H1 (cell line): ENCODE data around the gene AMOTL2. TPM values are rescaled to one million over a fixed set of nuclear protein-coding genes. Genes with fewer than 3 reads are reported as not detected.

Source experiments
- CTCF ChIA-PET: fragments of 300-600 bp; sonication (Branson Sonifier 250); formaldehyde crosslinking; loops from one replicate; lab custom pipeline; 2021; ENCODE audit not compliant: partially characterized antibody; lab: Charles Lee
- POLR2A ChIA-PET: fragments of 300-600 bp; sonication (Branson Sonifier 250); formaldehyde crosslinking; loops from one replicate; lab custom pipeline; 2021; ENCODE audit warnings: inconsistent platforms; ENCODE audit not compliant: partially characterized antibody; lab: Charles Lee
- DNase-seq, 2 experiments: peaks; one replicate each; pipeline versions ENCODE4 v3.0.0 to v3.0.0-alpha.2; 2010 to 2022; ENCODE audit warnings: low spot score in 2 of 2, low read depth in 1 of 2, mixed read lengths in 1 of 2
- FAIRE-seq: peaks from 2 replicates; lab custom pipeline; 2011; peaks lifted over from hg19 to GRCh38; lab: Jason Lieb, UNC
- H2AFZ ChIP-seq: 2 replicates; pipeline ENCODE4 v1.8.1; 2012; ENCODE audit warnings: low read length, inconsistent platforms
- H2AK5ac ChIP-seq: 2 replicates; pipeline ENCODE4 v1.6.1; 2013; ENCODE audit warnings: low read depth, low read length
- H2BK120ac ChIP-seq: replicated peaks from 2 replicates; pipeline ENCODE3; 2013; ENCODE audit warnings: low read depth, low read length, inconsistent platforms
- H2BK12ac ChIP-seq: 2 replicates; pipeline ENCODE4 v1.6.1; 2013; ENCODE audit warnings: low read depth, low read length
- H2BK15ac ChIP-seq: 2 replicates; pipeline ENCODE4 v1.6.1; 2013; ENCODE audit warnings: low read length
- H2BK20ac ChIP-seq: 2 replicates; pipeline ENCODE4 v1.6.1; 2013; ENCODE audit warnings: low read length
- H2BK5ac ChIP-seq: 2 replicates; pipeline ENCODE4 v1.6.1; 2013; ENCODE audit warnings: low read depth, low read length
- H3K14ac ChIP-seq: 2 replicates; pipeline ENCODE4 v1.6.1; 2013; ENCODE audit warnings: inconsistent platforms; ENCODE audit not compliant: insufficient read length
- H3K18ac ChIP-seq: 2 replicates; pipeline ENCODE4 v1.6.1; 2013; ENCODE audit warnings: low read length; ENCODE audit errors: extremely low read depth
- H3K23ac ChIP-seq: 2 replicates; pipeline ENCODE4 v1.6.1; 2013; ENCODE audit warnings: inconsistent platforms; ENCODE audit not compliant: insufficient read length
- H3K23me2 ChIP-seq: 2 replicates; pipeline ENCODE4 v1.6.1; 2013; ENCODE audit warnings: low read depth, low read length
- H3K27ac ChIP-seq: 2 replicates; pipeline ENCODE4 v1.6.1; 2011; ENCODE audit warnings: low read depth, low read length, inconsistent platforms
- H3K27me3 ChIP-seq, 4 experiments: replicated peaks in 1 of 4; 1 replicate in 1 of 4; 2 replicates in 3 of 4; pipeline versions ENCODE4 v1.6.1 to v1.8.1; 2011 to 2013; ENCODE audit warnings: low read length in 3 of 4, mild to moderate bottlenecking in 3 of 4, inconsistent platforms in 2 of 4, mixed read lengths in 2 of 4, moderate library complexity in 1 of 4; ENCODE audit not compliant: control insufficient read depth in 3 of 4, insufficient read depth in 3 of 4; ENCODE audit errors: extremely low read depth in 1 of 4
- H3K36me3 ChIP-seq, 4 experiments: 2 replicates each; pipeline versions ENCODE4 v1.6.1 to v1.8.1; 2011 to 2013; ENCODE audit warnings: mild to moderate bottlenecking in 4 of 4, low read length in 3 of 4, moderate library complexity in 2 of 4, control low read depth in 1 of 4, inconsistent platforms in 1 of 4; ENCODE audit not compliant: insufficient read depth in 4 of 4, control insufficient read depth in 2 of 4
- H3K4ac ChIP-seq: replicated peaks from 2 replicates; pipeline ENCODE3; 2013; ENCODE audit warnings: low read length, low read depth, mixed read lengths, inconsistent platforms; ENCODE audit not compliant: insufficient read length
- H3K4me1 ChIP-seq, 4 experiments: replicated peaks in 1 of 4; 1 replicate in 1 of 4; 2 replicates in 3 of 4; pipeline versions ENCODE4 v1.6.1 to v1.8.1; 2011 to 2013; ENCODE audit warnings: low read length in 3 of 4, inconsistent platforms in 2 of 4, mixed read lengths in 1 of 4; ENCODE audit not compliant: insufficient read depth in 4 of 4, control insufficient read depth in 3 of 4
- H3K4me2 ChIP-seq, 2 experiments: 2 replicates each; pipeline versions ENCODE4 v1.6.1 to v1.8.1; 2011 to 2013; ENCODE audit warnings: low read depth in 2 of 2, low read length in 2 of 2, control low read depth in 1 of 2, inconsistent platforms in 1 of 2, mild to moderate bottlenecking in 1 of 2; ENCODE audit not compliant: insufficient read depth in 1 of 2
- H3K4me3 ChIP-seq, 4 experiments: fragments of 200-600, 300-600 bp in 1 of 4; sonication (generic), shearing (Covaris generic), sonication (Bioruptor Twin) in 1 of 4; 2 replicates each; pipeline versions ENCODE4 v1.5.1 to v1.8.1; 2011 to 2016; ENCODE audit warnings: low read length in 4 of 4, low read depth in 3 of 4, control low read depth in 2 of 4, inconsistent platforms in 2 of 4, mild to moderate bottlenecking in 2 of 4, mixed read lengths in 1 of 4, moderate library complexity in 1 of 4; ENCODE audit not compliant: insufficient read depth in 2 of 4; ENCODE audit errors: extremely low read depth in 1 of 4
- H3K56ac ChIP-seq: replicated peaks from 2 replicates; pipeline ENCODE3; 2013; ENCODE audit warnings: low read depth, mild to moderate bottlenecking, mixed read lengths, low read length, inconsistent platforms; ENCODE audit not compliant: insufficient read length
- H3K79me1 ChIP-seq: 2 replicates; pipeline ENCODE4 v1.6.1; 2013; ENCODE audit warnings: low read depth, low read length, control low read depth
- H3K79me2 ChIP-seq, 2 experiments: 2 replicates each; pipeline versions ENCODE4 v1.6.1 to v1.8.1; 2012 to 2013; ENCODE audit warnings: low read length in 2 of 2, mild to moderate bottlenecking in 2 of 2, inconsistent platforms in 1 of 2; ENCODE audit not compliant: insufficient read depth in 2 of 2, control insufficient read depth in 1 of 2
- H3K9ac ChIP-seq, 4 experiments: replicated peaks in 1 of 4; 1 replicate in 1 of 4; 2 replicates in 3 of 4; pipeline versions ENCODE4 v1.6.1 to v1.8.1; 2011 to 2013; ENCODE audit warnings: low read depth in 3 of 4, low read length in 3 of 4, control low read depth in 2 of 4, mild to moderate bottlenecking in 2 of 4, moderate library complexity in 2 of 4, inconsistent platforms in 1 of 4; ENCODE audit errors: extremely low read depth in 1 of 4
- H3K9me3 ChIP-seq, 2 experiments: 2 replicates each; pipeline versions ENCODE4 v1.6.1 to v1.8.1; 2012 to 2013; ENCODE audit warnings: mild to moderate bottlenecking in 2 of 2, moderate library complexity in 2 of 2, control low read depth in 1 of 2, inconsistent platforms in 1 of 2, low read depth in 1 of 2, low read length in 1 of 2, mixed read lengths in 1 of 2; ENCODE audit not compliant: insufficient read depth in 2 of 2
- H4K20me1 ChIP-seq, 2 experiments: replicated peaks in 1 of 2; 2 replicates each; pipeline versions ENCODE3 to v1.8.1; 2011 to 2013; ENCODE audit warnings: inconsistent platforms in 2 of 2, low read length in 2 of 2, mild to moderate bottlenecking in 1 of 2; ENCODE audit not compliant: insufficient read depth in 2 of 2, control insufficient read depth in 1 of 2
- H4K5ac ChIP-seq: 2 replicates; pipeline ENCODE4 v1.6.1; 2013; ENCODE audit warnings: low read length, low read depth, mixed read lengths, inconsistent platforms; ENCODE audit not compliant: insufficient read length
- H4K8ac ChIP-seq: 2 replicates; pipeline ENCODE4 v1.8.0; 2013; ENCODE audit warnings: mild to moderate bottlenecking, moderate library complexity, low read length, inconsistent platforms; ENCODE audit not compliant: insufficient read depth; ENCODE audit errors: extremely low read depth
- H4K91ac ChIP-seq: replicated peaks from 2 replicates; pipeline ENCODE3; 2013; ENCODE audit warnings: low read length, mixed read lengths, inconsistent platforms; ENCODE audit not compliant: insufficient read length
- ASH2L ChIP-seq: fragments of 200-600, 300-600 bp; sonication (generic); IDR thresholded peaks from one replicate; pipeline ENCODE4 v1.7.1; 2017; ENCODE audit warnings: low read length
- CHD2 ChIP-seq: IDR thresholded peaks from 2 replicates; pipeline ENCODE4 v1.6.1; 2012; ENCODE audit warnings: low read length, improper control_type of control experiment
- MAFK ChIP-seq: IDR thresholded peaks from 2 replicates; pipeline ENCODE4 v1.6.1; 2012; ENCODE audit warnings: low read depth, mild to moderate bottlenecking, improper control_type of control experiment, low read length
- RBBP5 ChIP-seq: IDR thresholded peaks from 2 replicates; pipeline ENCODE4 v1.7.1; 2012; ENCODE audit warnings: low read depth, mild to moderate bottlenecking, inconsistent platforms, low read length, moderate library complexity, borderline replicate concordance
- SIX5 ChIP-seq: IDR thresholded peaks from 2 replicates; pipeline ENCODE4 v1.6.1; 2011; ENCODE audit warnings: mild to moderate bottlenecking, low read depth, low read length
- SUZ12 ChIP-seq: fragments of 200-600 bp; sonication (generic); IDR thresholded peaks from 2 replicates; pipeline ENCODE4 v1.6.1; 2012; ENCODE audit warnings: mild to moderate bottlenecking, inconsistent platforms, low read length, moderate library complexity, mixed read lengths
- TAF1 ChIP-seq: IDR thresholded peaks from 2 replicates; pipeline ENCODE4 v1.6.1; 2011; ENCODE audit warnings: mild to moderate bottlenecking, low read depth, low read length
- WGBS, 2 experiments: shearing (Covaris generic) in 1 of 2; methylation state at CpG; one replicate each; pipeline versions ENCODE4 v1.1.6 to v1.1.7; 2013 to 2015; ENCODE audit warnings: low lambda C conversion rate in 2 of 2, mixed read lengths in 2 of 2, inconsistent platforms in 1 of 2, low coverage in 1 of 2, missing lambda C conversion rate in 1 of 2; ENCODE audit not compliant: insufficient replicate concordance in 2 of 2, insufficient coverage in 1 of 2, insufficient read length in 1 of 2; ENCODE audit errors: extremely low coverage in 1 of 2, missing lambda C conversion rate in 1 of 2; 5-methylcytosine and 5-hydroxymethylcytosine counted together
- polyA plus RNA-seq, 7 experiments: library from polyadenylated mRNA; depleted of rRNA in 3 of 7; stranded (reverse) in 5 of 7; unstranded in 2 of 7; fragments of >200 nt in 5 of 7; fragments of 200-250 nt in 2 of 7; gene quantifications; 1 replicate in 5 of 7; 2 replicates in 1 of 7; 4 replicates in 1 of 7; pipeline versions ENCODE4 v1.2.1 to v1.2.3, GENCODE V29; 2011 to 2013; ENCODE audit warnings: missing spikeins in 2 of 7, mixed read lengths in 2 of 7
- total RNA-seq: library from RNA; stranded (reverse); fragmentation: NEBNext Ultra II Directional; extraction: Animal tissue kit (Norgen Biotek cat#: 25700); gene quantifications from 2 replicates; pipeline ENCODE4 v1.2.1, GENCODE V29; 2021
- TF ChIP-seq, protein P1 (sequence below): IDR thresholded peaks from 2 replicates; pipeline ENCODE4 v1.6.1; 2012; ENCODE audit warnings: inconsistent platforms

The AMOTL2 gene
- total and polyA plus RNA-seq, 2 of the 8 experiments (the other 6 are each of a cell fraction or from before 2014, with no cell fraction given) = 19.0 to 63.7 TPM

DNA sequence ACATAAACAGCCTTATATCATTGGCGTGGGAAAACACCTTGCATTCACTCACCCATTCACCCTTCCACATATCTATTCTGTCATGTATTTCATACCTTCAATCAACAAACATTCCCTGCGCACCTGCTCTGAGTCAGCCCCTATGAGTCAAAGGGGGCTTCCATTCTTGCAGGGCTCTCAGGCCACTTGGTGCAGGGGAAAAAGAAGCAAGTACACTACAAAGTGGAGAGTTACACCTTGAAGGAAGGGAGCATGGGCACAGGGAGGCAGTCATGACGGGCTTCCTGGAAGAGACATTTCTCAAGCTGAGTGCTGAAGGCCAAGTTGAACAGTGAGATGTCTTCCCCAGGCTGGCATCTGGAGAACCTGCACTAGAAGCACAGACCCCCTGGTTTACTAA lies 4.6 kb upstream of the AMOTL2 start:
- H3K4ac ChIP-seq = no peak overlapping the region
- H3K18ac ChIP-seq = no peak overlapping the region
- H3K27me3 ChIP-seq = peaks cover 7 to 37% (median 23%) of the 10 kb centered on the region in 4 experiments
- H3K79me1 ChIP-seq = no peaks in the 10 kb centered on the region
- peaks cover 15 to 35% (median 24%) of the 10 kb centered on the region in 4 experiments for H3K4me1 ChIP-seq
- ChIA-PET POLR2A (interaction anchor here (4.4 to 45.2 kb wide), 3 partner anchors 8 to 68 kb away, joined by 35 to 1731 read pairs (median 804); no protein-coding TSS in a partner anchor), CTCF (interaction anchor here (0.7 to 14.7 kb wide), 21 partner anchors 9 to 99 kb away, joined by 3 to 144 read pairs (median 6); no protein-coding TSS in a partner anchor)
- DNase-seq (peak in 1 of 2 experiments; percentile 33), FAIRE-seq (no peak)
- H2AFZ ChIP-seq = no peak overlapping the region
- H3K4me3 ChIP-seq = no peak overlapping the region
- H3K9ac ChIP-seq = no peak overlapping the region
- H2BK20ac ChIP-seq = no peak overlapping the region
- H3K9me3 ChIP-seq = no peaks in the 10 kb centered on the region
- no peak overlapping the region for H3K27ac ChIP-seq
- H3K14ac ChIP-seq = no peak overlapping the region
- H3K23ac ChIP-seq = no peak overlapping the region
- H2BK12ac ChIP-seq = 0 out of 2 replicates have a peak overlapping the region, but pooled peaks have one; percentile 43
- no peak overlapping the region for H4K91ac ChIP-seq
- H2BK5ac ChIP-seq = no peak overlapping the region
- H4K20me1 ChIP-seq = no peaks in the 10 kb centered on the region
- WGBS, 2 experiments = 77% methylated on average over 3 of the region's 3 CpGs; no CpG with 5 or more reads in 1 of the 2 experiments
- no peaks in the 10 kb centered on the region for H3K79me2 ChIP-seq
- H3K4me2 ChIP-seq = no peak overlapping the region
- H3K36me3 ChIP-seq = no peaks in the 10 kb centered on the region
- no peak overlapping the region for H2BK15ac ChIP-seq
- H2AK5ac ChIP-seq = no peak overlapping the region
- H3K56ac ChIP-seq = no peak overlapping the region
- H3K23me2 ChIP-seq = peaks cover 9% of the 10 kb centered on the region; the same call in 1 of the 2 replicates
- no peak overlapping the region for H2BK120ac ChIP-seq
- H4K8ac ChIP-seq = no peak overlapping the region
- H4K5ac ChIP-seq = no peak overlapping the region
- TF ChIP-seq, protein P1, sequence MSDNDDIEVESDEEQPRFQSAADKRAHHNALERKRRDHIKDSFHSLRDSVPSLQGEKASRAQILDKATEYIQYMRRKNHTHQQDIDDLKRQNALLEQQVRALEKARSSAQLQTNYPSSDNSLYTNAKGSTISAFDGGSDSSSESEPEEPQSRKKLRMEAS = no peak
- no peak for TF ChIP-seq SIX5
- TF ChIP-seq TAF1 = no peak
- no peak for TF ChIP-seq ASH2L
- no peak for TF ChIP-seq MAFK
- TF ChIP-seq SUZ12 = no peak
- TF ChIP-seq RBBP5 = no peak
- TF ChIP-seq CHD2 = no peak
